Fibroblast of lung (primary cell): ENCODE measurements around the gene MSGN1. TPM values are rescaled to one million over a fixed set of nuclear protein-coding genes. Genes with fewer than 3 reads are reported as not detected.

ENCODE experiments used
- DNase-seq, 2 donors: peaks; one replicate each; pipeline versions ENCODE4 v3.0.0 to v3.0.0-alpha.2; 2010; ENCODE audit warnings: low read depth in 2 of 2
- H2AFZ ChIP-seq: 2 replicates; pipeline ENCODE4 v1.5.1; 2012; ENCODE audit warnings: low read length, control low read depth, inconsistent platforms
- H3K27ac ChIP-seq: 2 replicates; pipeline ENCODE4 v1.5.1; 2011; ENCODE audit warnings: low read length, control low read depth; ENCODE audit not compliant: insufficient read depth
- H3K27me3 ChIP-seq: 2 replicates; pipeline ENCODE4 v1.5.1; 2011; ENCODE audit warnings: mild to moderate bottlenecking, low read length; ENCODE audit not compliant: control insufficient read depth, insufficient read depth
- H3K36me3 ChIP-seq: 2 replicates; pipeline ENCODE4 v1.5.1; 2011; ENCODE audit warnings: low read length; ENCODE audit not compliant: control insufficient read depth, insufficient read depth
- H3K4me1 ChIP-seq: 2 replicates; pipeline ENCODE4 v1.5.1; 2011; ENCODE audit warnings: low read length; ENCODE audit not compliant: control insufficient read depth, insufficient read depth; ENCODE audit errors: extremely low read depth
- H3K4me2 ChIP-seq: 2 replicates; pipeline ENCODE4 v1.5.1; 2011; ENCODE audit warnings: low read length, control low read depth; ENCODE audit not compliant: insufficient read depth; ENCODE audit errors: extremely low read depth
- H3K4me3 ChIP-seq, 4 experiments: fragments of 200-600 bp in 1 of 4; sonication (generic) in 1 of 4; replicated peaks in 1 of 4; 2 replicates each; pipeline ENCODE4 v1.5.1; 2011 to 2016; ENCODE audit warnings: low read length in 4 of 4, low read depth in 3 of 4, mild to moderate bottlenecking in 3 of 4, control low read depth in 2 of 4, inconsistent platforms in 1 of 4, mixed read lengths in 1 of 4; ENCODE audit not compliant: insufficient read depth in 1 of 4; ENCODE audit errors: control extremely low read depth in 1 of 4
- H3K79me2 ChIP-seq: 2 replicates; pipeline ENCODE4 v1.5.1; 2012; ENCODE audit warnings: mild to moderate bottlenecking, low read length, inconsistent platforms; ENCODE audit not compliant: control insufficient read depth, insufficient read depth
- H3K9ac ChIP-seq: 2 replicates; pipeline ENCODE4 v1.5.1; 2011; ENCODE audit warnings: mild to moderate bottlenecking, low read length, control low read depth; ENCODE audit not compliant: insufficient read depth
- H3K9me3 ChIP-seq: 2 replicates; pipeline ENCODE4 v1.5.1; 2012; ENCODE audit warnings: low read depth, low read length; ENCODE audit not compliant: control insufficient read depth, insufficient read depth
- H4K20me1 ChIP-seq: 2 replicates; pipeline ENCODE4 v1.5.1; 2011; ENCODE audit warnings: low read length; ENCODE audit not compliant: control insufficient read depth, insufficient read depth; ENCODE audit errors: extremely low read depth
- EZH2 ChIP-seq: IDR thresholded peaks from 2 replicates; pipeline ENCODE4 v1.5.1; 2012; ENCODE audit warnings: low read length, control low read depth, mild to moderate bottlenecking; ENCODE audit errors: missing control alignments
- polyA minus RNA-seq: library from RNA; depleted of rRNA, polyadenylated mRNA; stranded (reverse); fragments of >200 nt; gene quantifications from 2 replicates; pipeline ENCODE4 v1.2.3, GENCODE V29; 2011; ENCODE audit warnings: low replicate concordance
- polyA plus RNA-seq, 2 donors: library from polyadenylated mRNA; depleted of rRNA in 1 of 2; stranded (reverse) in 1 of 2; unstranded in 1 of 2; fragments of >200 nt; gene quantifications; 2 replicates each; pipeline ENCODE4 v1.2.1, GENCODE V29; 2011 to 2012; ENCODE audit warnings: missing spikeins in 1 of 2
- total RNA-seq: library from RNA; depleted of rRNA; stranded (reverse); fragments of >200 nt; gene quantifications from 2 replicates; pipeline ENCODE4 v1.2.1, GENCODE V29; 2014
- TF ChIP-seq, protein P1 (sequence below), 2 donors: IDR thresholded peaks in 1 of 2; conservative IDR thresholded peaks in 1 of 2; 1 replicate in 1 of 2; 2 replicates in 1 of 2; pipeline ENCODE4 v1.5.1; 2011 to 2012; ENCODE audit warnings: low read length in 2 of 2, control low read depth in 1 of 2, inconsistent platforms in 1 of 2, low read depth in 1 of 2, mild to moderate bottlenecking in 1 of 2

Gene MSGN1, protein sequence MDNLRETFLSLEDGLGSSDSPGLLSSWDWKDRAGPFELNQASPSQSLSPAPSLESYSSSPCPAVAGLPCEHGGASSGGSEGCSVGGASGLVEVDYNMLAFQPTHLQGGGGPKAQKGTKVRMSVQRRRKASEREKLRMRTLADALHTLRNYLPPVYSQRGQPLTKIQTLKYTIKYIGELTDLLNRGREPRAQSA
- total RNA-seq (not detected in 2 replicates), polyA plus RNA-seq (not detected in 2 replicates), polyA minus RNA-seq (not detected in 2 replicates)
- polyA plus RNA-seq (2012) = not detected in 2 replicates

DNA sequence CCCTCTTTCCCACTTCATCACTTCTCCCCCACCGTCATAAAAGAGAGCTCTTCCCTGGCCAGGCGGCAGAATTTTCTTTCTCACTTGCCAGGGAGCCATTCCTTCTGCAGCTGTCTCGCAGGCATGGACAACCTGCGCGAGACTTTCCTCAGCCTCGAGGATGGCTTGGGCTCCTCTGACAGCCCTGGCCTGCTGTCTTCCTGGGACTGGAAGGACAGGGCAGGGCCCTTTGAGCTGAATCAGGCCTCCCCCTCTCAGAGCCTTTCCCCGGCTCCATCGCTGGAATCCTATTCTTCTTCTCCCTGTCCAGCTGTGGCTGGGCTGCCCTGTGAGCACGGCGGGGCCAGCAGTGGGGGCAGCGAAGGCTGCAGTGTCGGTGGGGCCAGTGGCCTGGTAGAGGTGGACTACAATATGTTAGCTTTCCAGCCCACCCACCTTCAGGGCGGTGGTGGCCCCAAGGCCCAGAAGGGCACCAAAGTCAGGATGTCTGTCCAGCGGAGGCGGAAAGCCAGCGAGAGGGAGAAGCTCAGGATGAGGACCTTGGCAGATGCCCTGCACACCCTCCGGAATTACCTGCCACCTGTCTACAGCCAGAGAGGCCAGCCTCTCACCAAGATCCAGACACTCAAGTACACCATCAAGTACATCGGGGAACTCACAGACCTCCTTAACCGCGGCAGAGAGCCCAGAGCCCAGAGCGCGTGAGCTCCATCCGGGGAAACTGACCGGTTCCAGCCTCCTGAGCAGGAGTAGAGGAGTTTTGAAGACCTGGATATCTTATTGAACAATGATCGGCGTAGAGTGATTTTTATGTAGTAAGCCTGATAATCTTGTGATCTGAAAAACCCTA, at the start of gene MSGN1:
Gene MSGN1, plus strand, starts transcription at position 65 of the 850 bp plus-strand sequence. Its CDS starts 59 bp downstream, at position 124.
- no peak within 1 kb of the TSS for H3K4me2 ChIP-seq
- H3K79me2 ChIP-seq = no peaks in the 10 kb centered on the region
- H3K4me1 ChIP-seq = peaks cover 2% of the 10 kb centered on the region
- no peaks in the 10 kb centered on the region for H3K27me3 ChIP-seq
- no peaks in the 10 kb centered on the region for H4K20me1 ChIP-seq
- no peaks in the 10 kb centered on the region for H3K36me3 ChIP-seq
- no peak within 1 kb of the TSS for H3K9ac ChIP-seq
- H3K4me3 ChIP-seq = no peak within 1 kb of the TSS
- no peak for DNase-seq
- H2AFZ ChIP-seq = no peak within 1 kb of the TSS
- H3K9me3 ChIP-seq = no peaks in the 10 kb centered on the region
- TF ChIP-seq, protein P1, sequence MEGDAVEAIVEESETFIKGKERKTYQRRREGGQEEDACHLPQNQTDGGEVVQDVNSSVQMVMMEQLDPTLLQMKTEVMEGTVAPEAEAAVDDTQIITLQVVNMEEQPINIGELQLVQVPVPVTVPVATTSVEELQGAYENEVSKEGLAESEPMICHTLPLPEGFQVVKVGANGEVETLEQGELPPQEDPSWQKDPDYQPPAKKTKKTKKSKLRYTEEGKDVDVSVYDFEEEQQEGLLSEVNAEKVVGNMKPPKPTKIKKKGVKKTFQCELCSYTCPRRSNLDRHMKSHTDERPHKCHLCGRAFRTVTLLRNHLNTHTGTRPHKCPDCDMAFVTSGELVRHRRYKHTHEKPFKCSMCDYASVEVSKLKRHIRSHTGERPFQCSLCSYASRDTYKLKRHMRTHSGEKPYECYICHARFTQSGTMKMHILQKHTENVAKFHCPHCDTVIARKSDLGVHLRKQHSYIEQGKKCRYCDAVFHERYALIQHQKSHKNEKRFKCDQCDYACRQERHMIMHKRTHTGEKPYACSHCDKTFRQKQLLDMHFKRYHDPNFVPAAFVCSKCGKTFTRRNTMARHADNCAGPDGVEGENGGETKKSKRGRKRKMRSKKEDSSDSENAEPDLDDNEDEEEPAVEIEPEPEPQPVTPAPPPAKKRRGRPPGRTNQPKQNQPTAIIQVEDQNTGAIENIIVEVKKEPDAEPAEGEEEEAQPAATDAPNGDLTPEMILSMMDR (conservative IDR thresholded peaks at IDR 0.05 in 1 of 2, IDR thresholded peaks at IDR 0.05 in 1 of 2; ENCODE audit: low read depth in 1 of 2, low read length in 2 of 2) = no peak
- TF ChIP-seq EZH2 = no peak
- no peak within 1 kb of the TSS for H3K27ac ChIP-seq

DNA sequence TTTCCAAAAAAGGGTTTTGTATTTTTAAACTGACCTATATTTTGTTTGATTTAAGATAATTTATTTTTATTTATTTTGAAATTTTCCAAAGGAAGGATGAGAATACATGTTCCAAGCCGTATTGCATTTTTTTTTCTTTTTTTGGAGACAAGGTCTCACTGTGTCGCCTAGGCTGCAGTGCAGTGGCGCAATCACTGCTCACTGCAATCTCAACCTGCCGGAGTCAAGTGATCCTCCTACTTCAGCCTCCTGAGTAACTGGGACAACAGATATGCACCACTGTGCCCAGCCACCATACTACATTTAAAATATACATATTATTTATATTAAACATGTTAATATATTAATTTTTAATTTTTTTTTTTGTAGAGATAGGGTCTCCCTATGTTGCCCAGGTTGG, 47.4 kb upstream of the MSGN1 start:
- no peaks in the 10 kb centered on the region for H3K79me2 ChIP-seq
- H3K4me2 ChIP-seq = no peak overlapping the region
- H4K20me1 ChIP-seq = no peaks in the 10 kb centered on the region
- no peak for DNase-seq
- H3K27ac ChIP-seq = no peak overlapping the region
- H3K4me1 ChIP-seq = no peaks in the 10 kb centered on the region
- peaks cover 2% of the 10 kb centered on the region for H3K36me3 ChIP-seq
- no peaks in the 10 kb centered on the region for H3K9me3 ChIP-seq
- H3K4me3 ChIP-seq = no peak overlapping the region
- no peak overlapping the region for H3K9ac ChIP-seq
- no peak for TF ChIP-seq EZH2
- H3K27me3 ChIP-seq = no peaks in the 10 kb centered on the region
- no peak overlapping the region for H2AFZ ChIP-seq

DNA sequence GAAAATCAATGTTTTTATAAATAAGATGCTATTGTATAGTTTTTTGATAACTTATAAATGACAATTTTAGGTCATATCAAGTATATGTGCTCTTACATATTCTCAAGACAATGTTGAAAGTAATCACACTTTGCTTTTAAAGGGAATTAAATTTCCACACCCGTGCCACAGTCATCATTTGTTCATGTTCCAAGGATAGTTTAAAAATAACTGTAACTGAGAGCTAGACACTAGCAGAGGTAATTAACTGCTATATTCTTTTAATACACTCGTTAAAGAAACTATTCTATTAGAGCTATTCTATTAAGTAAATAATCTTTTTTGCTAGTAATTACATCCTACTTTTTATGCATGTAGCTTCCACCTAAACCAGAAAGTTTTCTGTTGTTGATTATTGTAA, 44.3 kb upstream of the MSGN1 start:
- no peak overlapping the region for H2AFZ ChIP-seq
- TF ChIP-seq, protein P1 (conservative IDR thresholded peaks at IDR 0.05 in 1 of 2, IDR thresholded peaks at IDR 0.05 in 1 of 2; ENCODE audit: low read depth in 1 of 2, low read length in 2 of 2) = no peak
- no peak for TF ChIP-seq EZH2
- no peak overlapping the region for H3K4me2 ChIP-seq
- no peaks in the 10 kb centered on the region for H4K20me1 ChIP-seq
- no peak overlapping the region for H3K9ac ChIP-seq
- no peak overlapping the region for H3K4me3 ChIP-seq
- H3K36me3 ChIP-seq = peaks cover 2% of the 10 kb centered on the region
- no peaks in the 10 kb centered on the region for H3K79me2 ChIP-seq
- H3K27me3 ChIP-seq = no peaks in the 10 kb centered on the region
- no peak overlapping the region for H3K27ac ChIP-seq
- no peak for DNase-seq
- no peaks in the 10 kb centered on the region for H3K9me3 ChIP-seq
- H3K4me1 ChIP-seq = no peaks in the 10 kb centered on the region
